ENCODE data around the gene KCNQ5. TPM values are rescaled to one million over a fixed set of nuclear protein-coding genes. Genes with fewer than 3 reads are reported as not detected.

Gene KCNQ5
- total and polyA plus RNA-seq, 9 donors, result 0.28 to 0.86 (median 0.57) TPM

DNA sequence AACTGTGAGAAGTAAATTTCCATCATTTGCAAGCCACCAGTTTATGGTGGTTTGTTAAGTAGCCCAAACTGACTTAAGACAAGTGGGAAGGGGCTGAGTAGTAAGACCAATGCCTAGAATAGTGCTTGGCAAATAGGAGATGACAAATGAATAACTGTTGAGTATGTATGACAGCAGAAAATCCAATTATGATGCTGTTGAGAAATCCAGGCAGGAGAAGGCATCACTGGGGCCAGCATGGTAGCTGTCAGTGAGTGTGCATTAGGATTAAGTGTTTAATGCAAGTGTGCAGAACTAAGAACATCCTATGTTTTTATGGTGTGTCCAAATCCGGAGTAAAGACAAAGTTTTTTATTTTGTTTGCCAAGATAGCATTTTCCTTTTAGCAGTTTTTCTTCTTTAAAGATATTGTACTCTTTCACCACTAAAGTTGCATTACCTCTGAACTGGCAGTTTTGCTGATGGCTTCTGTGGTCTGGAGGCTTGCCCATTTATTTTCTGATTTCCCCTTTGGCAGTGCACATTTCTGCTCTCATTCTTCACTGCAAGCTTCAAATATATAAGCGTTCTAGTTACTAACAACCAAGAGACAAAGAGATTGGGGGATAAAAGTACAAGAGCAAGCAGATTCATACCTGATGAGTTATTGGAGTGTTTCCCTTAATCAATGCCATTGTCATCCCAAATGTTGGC is 289.7 kb downstream of the KCNQ5 start:
- Histone ChIP-seq H3K9me3 (replicated peaks; ENCODE audit: control insufficient read depth, low read depth, low read length) (no peaks in the 10 kb centered on the region), H3K4me3 (ENCODE audit: low read length) (no peak overlapping the region), H3K27me3 (ENCODE audit: control insufficient read depth, insufficient read depth, low read length) (no peaks in the 10 kb centered on the region), H3K27ac (ENCODE audit: low read length) (no peak overlapping the region), H3K4me1 (ENCODE audit: control insufficient read depth, insufficient read depth, low read length) (no peaks in the 10 kb centered on the region), H3K36me3 (ENCODE audit: control insufficient read depth, insufficient read depth, low read length) (no peaks in the 10 kb centered on the region)
- peak; percentile 15 for DNase-seq
- WGBS (ENCODE audit: insufficient coverage), result no CpG with 5 or more reads among the region's 2 CpGs

DNA sequence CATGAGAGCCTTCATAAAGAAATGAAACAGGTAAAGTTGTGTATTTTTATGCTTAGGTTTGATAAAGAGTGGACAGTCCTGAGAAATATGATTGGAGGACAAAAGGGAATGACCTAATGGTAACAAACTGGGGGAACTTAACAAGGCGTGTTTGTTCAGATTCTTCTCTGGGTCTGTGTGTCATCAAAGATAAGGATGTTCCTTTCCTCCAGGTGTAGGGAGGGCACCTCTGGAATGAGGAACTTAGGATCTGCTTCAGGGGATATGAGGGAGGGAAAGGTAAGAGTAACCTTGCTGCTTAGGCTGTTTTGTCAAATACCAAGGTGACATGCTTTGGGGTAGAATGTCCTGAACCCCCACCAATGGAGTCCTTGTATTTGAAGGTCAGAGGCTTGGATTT is 291.9 kb downstream of the KCNQ5 start:
- H3K27ac ChIP-seq (ENCODE audit: low read length), result no peak overlapping the region
- H3K9me3 ChIP-seq (replicated peaks; ENCODE audit: control insufficient read depth, low read depth, low read length), result no peaks in the 10 kb centered on the region
- H3K27me3 ChIP-seq (ENCODE audit: control insufficient read depth, insufficient read depth, low read length), result no peaks in the 10 kb centered on the region
- no peaks in the 10 kb centered on the region for H3K36me3 ChIP-seq (ENCODE audit: control insufficient read depth, insufficient read depth, low read length)
- no peaks in the 10 kb centered on the region for H3K4me1 ChIP-seq (ENCODE audit: control insufficient read depth, insufficient read depth, low read length)
- DNase-seq, result no peak
- no peak overlapping the region for H3K4me3 ChIP-seq (ENCODE audit: low read length)
- WGBS (ENCODE audit: insufficient coverage), result 100% methylated on average over 1 of the region's 1 CpG

DNA sequence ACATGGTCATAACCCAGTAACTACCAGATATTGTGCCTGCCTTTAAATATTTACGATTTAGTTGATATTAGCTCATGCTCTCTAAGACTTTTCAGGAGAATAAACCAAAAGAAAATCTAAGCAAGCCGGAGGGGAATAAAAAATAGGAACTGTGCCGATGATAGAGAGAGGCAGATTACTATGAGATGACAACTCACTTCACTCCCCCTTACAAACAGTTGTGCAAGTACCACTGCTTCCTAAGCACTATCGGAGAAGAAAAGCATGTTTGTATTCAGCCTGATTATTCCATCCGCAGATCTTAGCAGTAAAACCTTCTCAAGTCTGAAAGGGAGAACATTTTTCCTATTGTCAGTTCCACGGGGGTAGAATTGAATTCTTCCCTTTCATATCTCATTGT is 294.4 kb downstream of the KCNQ5 start:
- Histone ChIP-seq H3K27ac (ENCODE audit: low read length) (no peak overlapping the region), H3K9me3 (replicated peaks; ENCODE audit: control insufficient read depth, low read depth, low read length) (no peaks in the 10 kb centered on the region), H3K4me1 (ENCODE audit: control insufficient read depth, insufficient read depth, low read length) (no peaks in the 10 kb centered on the region), H3K4me3 (ENCODE audit: low read length) (no peak overlapping the region), H3K27me3 (ENCODE audit: control insufficient read depth, insufficient read depth, low read length) (no peaks in the 10 kb centered on the region), H3K36me3 (ENCODE audit: control insufficient read depth, insufficient read depth, low read length) (no peaks in the 10 kb centered on the region)
- DNase-seq, result no peak
- WGBS (ENCODE audit: insufficient coverage), result no CpG with 5 or more reads among the region's 6 CpGs

DNA sequence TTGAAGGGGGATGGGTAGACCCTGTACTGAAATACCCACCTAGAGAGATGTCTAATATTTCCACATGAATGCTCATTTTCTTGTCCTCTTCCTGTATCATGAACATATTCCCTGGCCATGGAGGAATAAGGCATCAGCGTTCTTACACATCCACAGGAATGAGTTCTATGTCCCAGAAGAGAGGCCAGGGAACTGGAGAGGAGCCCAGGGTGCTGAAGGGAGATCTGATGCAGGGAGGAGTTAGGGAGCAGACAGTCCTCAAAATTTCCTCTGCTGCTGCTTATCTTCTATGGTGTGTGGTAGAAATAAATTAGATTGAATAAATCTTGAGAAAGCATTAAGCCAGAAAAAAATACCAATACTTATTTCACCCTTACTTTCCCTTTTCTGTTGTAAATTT is 295.0 kb downstream of the KCNQ5 start:
- H3K4me1 ChIP-seq (ENCODE audit: control insufficient read depth, insufficient read depth, low read length), result no peaks in the 10 kb centered on the region
- 60% methylated on average over 1 of the region's 1 CpG for WGBS (ENCODE audit: insufficient coverage)
- no peak overlapping the region for H3K27ac ChIP-seq (ENCODE audit: low read length)
- no peak for DNase-seq
- no peak overlapping the region for H3K4me3 ChIP-seq (ENCODE audit: low read length)
- no peaks in the 10 kb centered on the region for H3K9me3 ChIP-seq (replicated peaks; ENCODE audit: control insufficient read depth, low read depth, low read length)
- H3K27me3 ChIP-seq (ENCODE audit: control insufficient read depth, insufficient read depth, low read length), result no peaks in the 10 kb centered on the region
- no peaks in the 10 kb centered on the region for H3K36me3 ChIP-seq (ENCODE audit: control insufficient read depth, insufficient read depth, low read length)

DNA sequence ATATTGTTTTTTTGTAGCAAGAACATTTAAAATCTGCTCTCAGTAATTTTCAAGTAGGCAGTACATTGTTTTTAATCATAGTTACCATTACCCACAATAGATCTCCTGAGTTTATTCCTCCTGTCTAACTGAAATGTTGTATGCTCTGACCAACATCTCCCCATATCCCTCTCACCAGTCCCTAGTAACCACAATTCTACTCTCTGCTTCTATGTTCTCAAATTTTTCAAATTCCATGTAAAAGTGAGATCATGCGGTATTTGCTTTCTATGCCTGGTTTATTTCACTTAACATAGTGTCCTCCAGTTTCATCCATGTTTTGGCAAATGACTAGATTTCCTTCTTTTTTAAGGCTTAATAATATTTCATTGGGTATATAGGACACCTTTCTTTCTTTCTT is 300.5 kb downstream of the KCNQ5 start:
- no peaks in the 10 kb centered on the region for H3K9me3 ChIP-seq (replicated peaks; ENCODE audit: control insufficient read depth, low read depth, low read length)
- H3K4me1 ChIP-seq (ENCODE audit: control insufficient read depth, insufficient read depth, low read length), result no peaks in the 10 kb centered on the region
- H3K27me3 ChIP-seq (ENCODE audit: control insufficient read depth, insufficient read depth, low read length), result no peaks in the 10 kb centered on the region
- H3K27ac ChIP-seq (ENCODE audit: low read length), result no peak overlapping the region
- WGBS (ENCODE audit: insufficient coverage), result no CpG with 5 or more reads among the region's 1 CpG
- no peak overlapping the region for H3K4me3 ChIP-seq (ENCODE audit: low read length)
- no peak for DNase-seq
- no peaks in the 10 kb centered on the region for H3K36me3 ChIP-seq (ENCODE audit: control insufficient read depth, insufficient read depth, low read length)

DNA sequence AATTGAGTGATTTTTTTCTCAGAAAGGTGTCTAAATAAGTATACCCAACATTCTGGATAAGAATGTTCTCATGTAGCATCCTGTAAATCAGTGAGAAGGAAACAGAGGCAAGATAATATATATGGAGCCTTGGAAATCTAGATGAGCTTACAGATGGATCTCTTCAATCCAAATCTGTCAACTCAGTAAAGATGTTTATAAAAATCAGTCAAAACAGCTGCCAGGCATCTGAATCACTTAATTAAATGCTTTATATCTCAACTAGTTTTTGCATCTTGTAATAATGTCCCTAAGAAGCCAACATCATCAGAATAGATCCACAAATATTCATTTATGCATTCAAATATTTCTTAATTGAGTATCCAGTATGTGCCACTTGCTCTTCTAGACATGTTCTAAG is 303.3 kb downstream of the KCNQ5 start:
- no peak overlapping the region for H3K4me3 ChIP-seq (ENCODE audit: low read length)
- DNase-seq, result no peak

DNA sequence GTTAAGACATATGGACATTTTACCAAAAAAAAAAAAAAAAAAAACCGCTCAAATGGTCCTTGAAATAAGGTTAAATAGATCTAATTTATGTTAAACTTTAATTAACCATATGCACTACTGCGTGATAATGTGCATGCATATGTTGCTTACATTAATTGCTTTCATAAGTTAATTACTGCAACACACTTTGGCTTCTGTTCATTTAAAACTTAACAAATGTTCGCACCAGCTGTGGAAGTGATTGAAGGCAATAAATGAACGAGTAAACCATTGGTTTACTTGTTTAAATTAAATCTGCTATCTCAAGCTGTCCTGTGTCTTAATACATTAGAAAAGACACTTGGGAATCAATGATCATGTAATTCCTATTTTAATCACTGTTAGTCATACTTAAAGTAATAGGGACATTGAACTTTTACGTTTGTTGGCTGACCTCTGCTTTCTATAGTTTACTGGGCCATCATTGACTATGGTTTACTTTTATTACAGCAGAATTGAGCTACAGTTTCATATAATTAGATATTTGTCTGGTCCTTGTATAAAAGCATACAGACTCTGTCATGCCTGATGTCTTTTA is 308.8 kb downstream of the KCNQ5 start:
- no peaks in the 10 kb centered on the region for H3K9me3 ChIP-seq (replicated peaks; ENCODE audit: control insufficient read depth, low read depth, low read length)
- no peaks in the 10 kb centered on the region for H3K4me1 ChIP-seq (ENCODE audit: control insufficient read depth, insufficient read depth, low read length)
- WGBS (ENCODE audit: insufficient coverage), result no CpG with 5 or more reads among the region's 5 CpGs
- H3K36me3 ChIP-seq (ENCODE audit: control insufficient read depth, insufficient read depth, low read length), result no peaks in the 10 kb centered on the region
- no peaks in the 10 kb centered on the region for H3K27me3 ChIP-seq (ENCODE audit: control insufficient read depth, insufficient read depth, low read length)
- no peak overlapping the region for H3K27ac ChIP-seq (ENCODE audit: low read length)
- DNase-seq, result no peak
- no peak overlapping the region for H3K4me3 ChIP-seq (ENCODE audit: low read length)

More for the DNA sequence above, 303.3 kb downstream of the KCNQ5 start:
- no peaks in the 10 kb centered on the region for H3K9me3 ChIP-seq (replicated peaks; ENCODE audit: control insufficient read depth, low read depth, low read length)
- no peaks in the 10 kb centered on the region for H3K27me3 ChIP-seq (ENCODE audit: control insufficient read depth, insufficient read depth, low read length)
- H3K27ac ChIP-seq (ENCODE audit: low read length), result no peak overlapping the region
- H3K36me3 ChIP-seq (ENCODE audit: control insufficient read depth, insufficient read depth, low read length), result no peaks in the 10 kb centered on the region
- no peaks in the 10 kb centered on the region for H3K4me1 ChIP-seq (ENCODE audit: control insufficient read depth, insufficient read depth, low read length)

DNA sequence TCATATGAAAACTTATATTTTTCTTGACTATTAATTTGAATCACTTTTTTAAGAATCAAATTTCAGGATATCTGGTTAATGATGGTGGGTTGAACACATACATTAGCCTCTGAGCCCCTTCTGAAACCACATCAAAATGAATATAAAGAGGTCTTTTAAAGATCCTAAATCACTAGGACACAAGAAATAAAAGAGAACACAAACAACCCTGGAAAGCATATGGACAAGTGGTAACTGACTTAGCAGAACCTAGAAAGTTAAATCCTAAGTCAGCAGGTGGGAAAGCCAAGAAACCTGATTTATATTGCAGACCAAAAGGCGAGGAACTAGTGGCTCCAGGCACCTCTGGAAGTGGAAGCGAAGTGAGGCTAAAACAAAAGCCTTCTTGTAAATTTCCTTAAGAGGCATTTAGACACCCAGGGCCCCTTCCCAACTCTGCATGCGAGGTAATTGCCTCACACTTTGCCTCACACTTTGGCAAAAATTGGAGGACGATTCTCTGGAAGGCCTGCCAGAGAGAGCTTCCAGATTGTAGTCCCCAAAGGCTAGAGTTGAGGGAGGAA is 309.5 kb downstream of the KCNQ5 start:
- DNase-seq, result peak; percentile 61
- no peaks in the 10 kb centered on the region for H3K36me3 ChIP-seq (ENCODE audit: control insufficient read depth, insufficient read depth, low read length)
- no peaks in the 10 kb centered on the region for H3K27me3 ChIP-seq (ENCODE audit: control insufficient read depth, insufficient read depth, low read length)
- no peaks in the 10 kb centered on the region for H3K4me1 ChIP-seq (ENCODE audit: control insufficient read depth, insufficient read depth, low read length)
- no peak overlapping the region for H3K4me3 ChIP-seq (ENCODE audit: low read length)
- no peaks in the 10 kb centered on the region for H3K9me3 ChIP-seq (replicated peaks; ENCODE audit: control insufficient read depth, low read depth, low read length)
- no peak overlapping the region for H3K27ac ChIP-seq (ENCODE audit: low read length)
- no CpG with 5 or more reads among the region's 4 CpGs for WGBS (ENCODE audit: insufficient coverage)

DNA sequence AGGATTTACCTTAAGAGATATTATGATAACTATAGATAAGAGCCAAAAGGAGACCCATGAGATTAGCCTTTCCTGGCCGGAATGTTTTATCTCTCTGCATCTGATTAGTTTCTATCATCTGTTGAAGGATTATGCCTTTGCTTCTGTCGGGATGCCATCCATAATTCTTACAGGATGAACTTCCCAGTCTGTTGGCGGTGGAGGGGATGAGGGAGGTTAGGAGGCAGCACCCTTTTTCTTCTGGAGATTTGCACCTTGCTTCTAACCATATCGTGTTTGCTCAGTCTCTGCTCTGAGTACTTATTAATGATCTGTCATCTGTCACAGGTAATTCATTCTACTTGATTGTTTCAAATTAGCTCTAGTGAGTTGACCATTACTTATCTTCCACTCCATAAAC is 311.4 kb downstream of the KCNQ5 start:
- no peaks in the 10 kb centered on the region for H3K9me3 ChIP-seq (replicated peaks; ENCODE audit: control insufficient read depth, low read depth, low read length)
- no peaks in the 10 kb centered on the region for H3K4me1 ChIP-seq (ENCODE audit: control insufficient read depth, insufficient read depth, low read length)
- WGBS (ENCODE audit: insufficient coverage), result no CpG with 5 or more reads among the region's 4 CpGs
- H3K4me3 ChIP-seq (ENCODE audit: low read length), result no peak overlapping the region
- no peak overlapping the region for H3K27ac ChIP-seq (ENCODE audit: low read length)
- DNase-seq, result no peak
- no peaks in the 10 kb centered on the region for H3K36me3 ChIP-seq (ENCODE audit: control insufficient read depth, insufficient read depth, low read length)
- H3K27me3 ChIP-seq (ENCODE audit: control insufficient read depth, insufficient read depth, low read length), result no peaks in the 10 kb centered on the region

DNA sequence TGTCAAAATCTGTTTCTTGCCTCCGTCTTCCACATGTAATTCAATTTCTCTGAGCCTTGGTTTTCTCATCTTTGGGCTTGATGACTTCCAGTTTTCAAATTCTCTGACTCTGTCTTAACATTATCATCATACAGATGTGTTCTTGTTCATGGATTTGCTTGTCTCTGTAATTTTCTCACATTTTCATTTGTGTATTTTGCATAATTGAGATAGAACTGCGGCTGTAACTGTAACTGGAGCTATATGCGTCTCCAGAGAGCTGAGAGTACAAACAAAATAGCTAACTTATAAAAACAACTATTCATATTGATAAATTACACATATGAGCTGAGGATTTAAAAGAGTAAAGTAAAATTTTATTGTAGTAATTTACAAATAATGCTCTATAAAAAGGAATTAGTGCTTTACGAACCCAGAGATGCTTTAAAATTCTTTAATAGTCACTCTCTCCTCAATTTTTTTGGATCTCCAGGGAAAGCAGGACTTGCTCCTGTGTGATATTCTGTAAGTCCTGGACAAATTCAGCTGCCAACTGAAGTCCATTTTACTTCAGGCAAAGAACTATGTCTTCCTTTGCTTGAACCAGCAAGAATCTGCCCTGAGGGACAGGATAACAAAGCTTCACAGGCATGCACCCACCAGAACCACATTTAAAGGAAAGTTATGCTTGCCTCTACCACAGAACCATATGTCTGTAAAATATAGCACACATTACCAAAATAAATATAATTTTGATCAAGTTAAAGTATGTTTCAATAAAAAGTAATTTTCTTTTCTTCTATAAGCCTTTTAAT is 315.1 kb downstream of the KCNQ5 start:
- Histone ChIP-seq H3K4me3 (ENCODE audit: low read length) (no peak overlapping the region), H3K36me3 (ENCODE audit: control insufficient read depth, insufficient read depth, low read length) (no peaks in the 10 kb centered on the region), H3K9me3 (replicated peaks; ENCODE audit: control insufficient read depth, low read depth, low read length) (no peaks in the 10 kb centered on the region), H3K4me1 (ENCODE audit: control insufficient read depth, insufficient read depth, low read length) (no peaks in the 10 kb centered on the region), H3K27me3 (ENCODE audit: control insufficient read depth, insufficient read depth, low read length) (no peaks in the 10 kb centered on the region), H3K27ac (ENCODE audit: low read length) (no peak overlapping the region)
- WGBS (ENCODE audit: insufficient coverage), result no CpG with 5 or more reads among the region's 4 CpGs
- no peak for DNase-seq
